Prostate gland (tissue), 2 donors: ENCODE measurements around the gene H6PD.

Source experiments
- POLR2AphosphoS5 ChIP-seq: sonication (generic); formaldehyde crosslinking; IDR thresholded peaks from one replicate; pipeline ENCODE4 v1.6.1; 2017; ENCODE audit warnings: antibody characterized with exemption
- TF ChIP-seq, protein P1 (sequence below), 4 experiments: fragments of 200-600 bp in 2 of 4; fragments of 450-650 bp in 2 of 4; sonication (generic) in 2 of 4; IDR thresholded peaks; 1 replicate in 3 of 4; 2 replicates in 1 of 4; pipeline ENCODE4 v1.5.1; 2016 to 2019; ENCODE audit warnings: antibody characterized with exemption in 4 of 4, mild to moderate bottlenecking in 2 of 4, moderate library complexity in 2 of 4

- TF ChIP-seq, protein P1, sequence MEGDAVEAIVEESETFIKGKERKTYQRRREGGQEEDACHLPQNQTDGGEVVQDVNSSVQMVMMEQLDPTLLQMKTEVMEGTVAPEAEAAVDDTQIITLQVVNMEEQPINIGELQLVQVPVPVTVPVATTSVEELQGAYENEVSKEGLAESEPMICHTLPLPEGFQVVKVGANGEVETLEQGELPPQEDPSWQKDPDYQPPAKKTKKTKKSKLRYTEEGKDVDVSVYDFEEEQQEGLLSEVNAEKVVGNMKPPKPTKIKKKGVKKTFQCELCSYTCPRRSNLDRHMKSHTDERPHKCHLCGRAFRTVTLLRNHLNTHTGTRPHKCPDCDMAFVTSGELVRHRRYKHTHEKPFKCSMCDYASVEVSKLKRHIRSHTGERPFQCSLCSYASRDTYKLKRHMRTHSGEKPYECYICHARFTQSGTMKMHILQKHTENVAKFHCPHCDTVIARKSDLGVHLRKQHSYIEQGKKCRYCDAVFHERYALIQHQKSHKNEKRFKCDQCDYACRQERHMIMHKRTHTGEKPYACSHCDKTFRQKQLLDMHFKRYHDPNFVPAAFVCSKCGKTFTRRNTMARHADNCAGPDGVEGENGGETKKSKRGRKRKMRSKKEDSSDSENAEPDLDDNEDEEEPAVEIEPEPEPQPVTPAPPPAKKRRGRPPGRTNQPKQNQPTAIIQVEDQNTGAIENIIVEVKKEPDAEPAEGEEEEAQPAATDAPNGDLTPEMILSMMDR (IDR thresholded peaks at IDR 0.05): no peak
- TF ChIP-seq POLR2AphosphoS5: no peak
Observed at GRCh38 chr1:9212735-9213134, 21.8 kb upstream of the H6PD start.
